GM19395 (cell line): ENCODE data around the gene CFAP100.

Experiments used
- ATAC-seq: cut with Tn5 transposase; IDR thresholded peaks from one replicate; pipeline ENCODE4 v1.9.1; 2021; ENCODE audit warnings: mild to moderate bottlenecking, moderate library complexity; ENCODE audit not compliant: unreplicated experiment

CFAP100 gene

DNA sequence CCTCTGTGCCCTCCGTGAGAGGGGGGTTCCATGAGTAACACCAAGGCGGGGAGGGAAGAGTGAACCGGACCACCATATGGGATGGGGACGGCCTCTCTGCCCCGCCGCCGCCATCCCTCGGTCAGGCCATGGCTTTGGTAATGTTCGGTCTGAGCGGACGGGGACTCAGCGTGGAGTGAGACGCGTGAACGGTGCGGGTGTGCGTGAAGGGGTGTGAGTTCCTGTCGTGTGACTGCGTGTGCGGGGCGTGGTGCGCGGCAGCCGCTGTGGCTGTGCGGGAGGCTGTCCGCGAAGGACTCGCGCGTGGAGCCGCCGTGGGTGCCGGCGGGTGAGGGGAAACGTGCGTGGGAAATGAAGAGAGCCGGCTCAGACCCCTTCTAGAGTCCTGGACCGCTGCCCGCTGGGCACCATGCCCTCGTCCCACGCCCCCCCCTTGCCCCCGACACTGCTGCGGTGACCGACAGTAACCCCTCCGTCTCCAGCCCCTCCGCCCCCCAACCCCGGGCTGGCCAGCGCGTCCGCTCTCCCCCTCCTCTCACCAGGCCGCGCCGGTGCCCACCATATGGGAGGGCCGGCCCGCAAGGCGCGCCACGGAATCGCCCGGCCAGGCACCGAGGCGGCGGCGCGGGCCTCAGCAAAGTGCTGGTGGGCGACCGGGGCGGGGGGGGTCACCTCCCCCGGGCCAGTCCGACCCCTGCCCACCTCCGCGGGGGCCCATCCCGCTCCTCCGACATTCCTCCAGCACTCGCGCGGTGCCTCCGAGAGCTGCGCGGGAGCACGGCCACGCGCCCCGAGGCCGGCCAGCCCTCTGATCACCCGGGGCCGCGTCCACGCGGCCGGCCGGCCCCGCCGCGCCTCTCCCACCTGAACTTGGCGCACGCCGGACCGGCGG is 38.1 kb upstream of the CFAP100 start:
- no peak for ATAC-seq

DNA sequence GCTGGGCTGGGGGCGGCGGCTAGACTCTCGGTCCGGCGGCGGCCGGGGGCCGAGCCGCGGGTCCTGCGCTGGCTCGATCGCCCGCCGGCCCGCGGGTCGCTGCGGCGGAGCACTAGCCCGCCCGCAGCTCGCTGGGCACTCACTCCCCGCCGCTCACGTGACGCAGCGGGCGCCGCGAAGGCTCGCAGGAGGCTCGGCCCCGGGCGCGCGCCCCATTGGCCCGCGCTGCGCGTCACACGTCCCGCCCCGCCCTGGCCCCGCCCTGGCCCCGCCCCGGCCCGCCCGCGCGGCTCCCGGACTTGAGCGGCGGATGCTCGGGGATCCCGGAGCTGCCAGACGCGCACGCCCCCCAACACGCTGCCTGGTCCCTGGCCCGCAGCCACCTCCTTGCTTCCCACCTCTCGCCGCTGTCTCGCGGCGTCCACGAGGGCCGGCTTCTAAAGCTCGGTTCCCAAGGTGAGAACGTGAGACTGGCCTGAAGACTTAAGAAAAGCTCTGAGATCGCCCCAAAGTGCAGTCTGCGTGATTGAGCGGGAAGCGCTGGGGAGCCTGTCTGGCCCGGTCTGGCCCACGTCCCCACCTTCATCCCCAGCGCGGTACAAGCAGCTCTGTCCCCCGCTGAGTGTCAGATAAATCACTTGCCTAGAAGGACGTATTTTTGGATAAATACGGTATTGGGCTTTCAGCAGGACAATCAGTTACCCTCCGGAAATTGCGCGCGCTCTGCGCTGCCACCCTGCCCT is 37.2 kb upstream of the CFAP100 start, which contains the start of gene KLF15:
Gene KLF15, minus strand, starts transcription at position 114 of the 743 bp plus-strand sequence. CDS start 4,486 bp downstream, outside the sequence.
- ATAC-seq: peak; percentile 83

DNA sequence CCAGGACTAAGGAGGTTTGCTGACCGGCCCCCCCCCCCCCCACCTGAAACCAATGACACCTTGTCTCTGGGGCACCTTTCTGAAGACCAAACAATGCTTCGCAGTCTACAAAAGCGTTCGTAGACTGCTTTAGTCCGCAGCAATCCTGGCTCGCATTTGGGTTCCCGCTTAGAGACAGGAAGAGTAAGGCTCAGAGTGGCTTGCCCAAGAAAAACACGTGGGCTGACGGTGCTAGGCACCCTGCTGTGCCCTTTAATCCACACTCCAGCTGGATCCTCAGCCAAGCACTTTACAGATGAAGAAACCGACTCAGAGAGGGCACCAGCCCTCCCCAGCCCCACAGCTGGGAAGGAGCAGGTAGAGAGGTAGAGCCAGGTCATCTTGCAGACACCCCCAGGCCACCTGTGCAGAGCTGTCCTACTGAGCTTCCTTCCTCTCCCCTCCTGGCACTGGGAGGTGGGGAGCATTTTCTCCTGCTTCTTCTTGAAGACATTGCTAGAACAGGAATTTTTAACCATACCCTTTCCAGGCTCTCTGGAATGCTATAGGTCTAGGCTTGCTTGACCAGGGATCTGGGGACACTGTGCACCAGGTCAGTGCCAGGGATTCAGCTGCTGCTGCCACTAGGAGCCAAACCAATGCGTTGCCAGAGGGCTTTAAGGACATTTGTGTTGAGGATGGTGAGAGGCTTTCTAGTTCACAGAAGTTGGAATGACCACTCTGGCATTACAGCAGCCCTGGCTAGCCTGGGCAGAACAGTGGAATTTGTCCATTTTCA is 36.5 kb upstream of the CFAP100 start:
- ATAC-seq: no peak

DNA sequence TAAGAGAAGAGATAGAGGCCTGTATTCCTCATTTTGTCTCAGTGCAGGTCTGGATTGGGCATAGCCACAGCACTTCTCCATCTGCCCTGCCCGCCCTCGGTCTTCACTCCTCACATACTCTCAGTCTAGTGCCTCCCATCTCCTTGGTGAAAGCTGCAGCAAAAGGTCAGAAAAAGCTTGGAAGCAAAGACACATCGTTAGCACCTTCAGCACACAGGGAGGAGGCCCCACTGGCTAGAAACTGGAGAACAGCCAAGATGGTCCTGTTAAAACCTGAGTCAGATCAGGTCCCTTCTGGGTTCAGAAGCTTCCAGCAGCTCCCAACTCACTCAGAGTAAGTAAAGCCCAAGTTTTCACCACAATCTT is 35.9 kb upstream of the CFAP100 start:
- no peak for ATAC-seq

DNA sequence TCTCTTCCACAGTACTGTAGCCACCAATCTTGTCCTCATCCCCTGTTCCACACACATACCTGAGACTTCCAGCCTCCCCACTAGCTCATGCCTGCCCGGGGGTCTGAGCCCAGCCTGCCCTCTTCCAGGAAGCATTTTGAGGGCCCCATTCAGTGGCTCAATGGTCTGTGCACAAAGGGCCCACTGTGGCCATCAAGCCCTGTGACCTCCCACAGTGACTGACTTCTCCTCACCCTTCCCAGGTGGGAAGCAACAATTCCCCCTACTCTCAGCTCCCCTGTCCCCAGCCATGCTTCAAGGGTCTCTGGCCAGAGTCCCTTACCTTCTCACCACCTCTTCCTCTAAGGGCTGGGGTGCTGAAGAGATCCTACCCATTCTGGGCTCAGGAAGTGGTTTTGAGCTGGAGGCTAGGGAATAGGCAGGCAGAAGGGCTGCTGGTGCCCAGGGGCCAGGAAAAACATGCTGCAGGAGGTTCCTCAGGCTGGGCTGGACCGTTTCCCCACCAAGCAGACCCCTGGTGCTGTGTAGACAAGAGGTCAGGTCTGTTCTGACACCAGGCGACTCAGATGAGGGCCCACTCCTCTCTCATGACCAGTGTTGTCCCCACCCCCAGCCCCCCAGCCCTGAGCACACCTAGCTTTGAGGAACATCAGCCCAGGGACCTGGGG is 34.5 kb upstream of the CFAP100 start:
- no peak for ATAC-seq

DNA sequence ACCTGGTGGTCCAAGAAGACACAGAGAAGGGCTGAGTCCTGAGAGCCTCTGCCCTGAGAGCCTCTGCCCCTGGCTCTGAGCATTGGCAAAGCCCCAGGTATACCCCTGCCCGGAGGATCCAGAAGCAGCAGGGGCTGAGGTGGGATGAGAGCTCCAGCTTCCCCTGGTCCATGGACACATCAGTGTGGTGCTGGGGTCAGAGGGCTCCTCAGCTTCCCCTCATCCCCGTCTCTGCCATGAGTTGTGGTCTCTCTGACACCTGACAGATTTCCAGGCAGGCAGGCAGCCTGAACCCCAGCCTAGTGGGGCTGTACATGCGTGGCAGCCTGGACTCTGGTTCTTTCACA is 34.0 kb upstream of the CFAP100 start:
- ATAC-seq: no peak

DNA sequence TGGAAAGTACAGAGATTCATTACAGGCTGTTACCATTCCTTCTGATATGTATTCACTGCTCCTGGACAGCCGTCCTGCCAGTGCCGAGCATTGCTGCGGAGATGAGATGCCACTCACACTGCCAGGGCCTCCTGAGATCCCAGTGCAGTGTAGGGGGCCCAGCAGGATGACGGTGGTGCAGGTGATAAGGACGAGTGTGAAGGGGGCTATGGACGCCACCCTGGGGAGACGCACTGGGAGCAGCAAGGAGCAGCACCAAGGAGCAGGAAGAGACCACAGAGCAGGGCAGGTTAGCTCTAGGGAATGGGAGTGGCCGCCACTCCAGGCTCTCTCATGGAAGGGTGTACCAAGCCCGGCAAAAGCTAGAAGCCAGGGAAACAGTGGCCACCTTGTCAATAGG is 33.5 kb upstream of the CFAP100 start:
- no peak for ATAC-seq

DNA sequence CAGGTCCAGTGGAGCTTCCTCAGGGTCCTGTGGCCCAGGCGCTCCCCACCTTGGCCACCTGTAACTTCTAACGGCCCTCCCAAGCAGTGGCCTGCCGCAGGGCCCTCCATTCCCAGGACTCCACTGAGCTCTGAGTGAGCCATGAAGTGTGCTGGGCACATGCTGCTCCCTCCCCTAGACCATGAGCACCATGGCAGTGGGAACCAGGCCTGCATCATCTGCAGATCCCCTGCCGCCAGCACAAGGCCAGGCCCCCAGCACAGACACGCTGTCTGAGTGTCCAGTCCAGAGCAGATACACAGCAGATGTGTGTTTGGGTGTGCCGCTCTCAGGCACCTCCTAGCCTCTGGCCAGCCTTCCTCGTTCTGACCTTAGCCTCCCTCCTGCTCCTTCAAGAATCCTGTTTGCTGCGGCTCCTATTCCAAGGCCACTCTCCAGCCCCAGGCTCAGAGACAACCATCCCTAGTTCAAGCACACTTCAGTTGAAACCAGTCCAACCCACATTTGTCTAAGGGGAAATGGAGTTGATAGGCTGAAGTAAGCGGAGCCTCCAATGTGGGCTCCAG is 30.5 kb upstream of the CFAP100 start:
- ATAC-seq: no peak

DNA sequence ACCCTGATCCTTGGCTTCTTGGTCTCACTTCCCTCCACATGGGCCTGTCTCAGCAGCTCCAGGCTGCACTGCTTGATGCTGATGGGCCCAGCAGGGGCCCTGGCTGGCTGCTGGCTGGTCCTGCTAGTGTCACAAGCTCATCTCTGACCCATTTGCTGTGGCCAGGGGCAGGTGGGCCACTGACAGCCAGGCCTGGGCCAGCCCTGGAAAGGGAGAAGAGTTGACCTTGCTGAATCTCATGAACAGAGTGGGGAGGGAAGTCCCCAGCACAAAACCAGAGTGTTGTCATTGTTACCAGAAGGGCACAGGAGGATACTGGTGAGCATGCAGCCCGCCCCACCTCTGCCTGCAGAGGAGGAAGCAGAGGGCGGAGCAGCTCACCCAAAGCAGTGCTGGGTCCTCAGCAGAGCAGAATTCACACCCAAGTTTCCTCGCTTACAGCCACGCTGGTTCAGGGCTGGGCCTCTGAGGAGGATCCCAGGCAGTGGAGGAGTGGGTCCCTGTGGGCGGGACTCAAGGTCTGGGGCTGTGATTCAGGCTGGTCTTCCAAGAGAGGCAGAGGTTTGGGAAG is 29.9 kb upstream of the CFAP100 start:
- no peak for ATAC-seq

DNA sequence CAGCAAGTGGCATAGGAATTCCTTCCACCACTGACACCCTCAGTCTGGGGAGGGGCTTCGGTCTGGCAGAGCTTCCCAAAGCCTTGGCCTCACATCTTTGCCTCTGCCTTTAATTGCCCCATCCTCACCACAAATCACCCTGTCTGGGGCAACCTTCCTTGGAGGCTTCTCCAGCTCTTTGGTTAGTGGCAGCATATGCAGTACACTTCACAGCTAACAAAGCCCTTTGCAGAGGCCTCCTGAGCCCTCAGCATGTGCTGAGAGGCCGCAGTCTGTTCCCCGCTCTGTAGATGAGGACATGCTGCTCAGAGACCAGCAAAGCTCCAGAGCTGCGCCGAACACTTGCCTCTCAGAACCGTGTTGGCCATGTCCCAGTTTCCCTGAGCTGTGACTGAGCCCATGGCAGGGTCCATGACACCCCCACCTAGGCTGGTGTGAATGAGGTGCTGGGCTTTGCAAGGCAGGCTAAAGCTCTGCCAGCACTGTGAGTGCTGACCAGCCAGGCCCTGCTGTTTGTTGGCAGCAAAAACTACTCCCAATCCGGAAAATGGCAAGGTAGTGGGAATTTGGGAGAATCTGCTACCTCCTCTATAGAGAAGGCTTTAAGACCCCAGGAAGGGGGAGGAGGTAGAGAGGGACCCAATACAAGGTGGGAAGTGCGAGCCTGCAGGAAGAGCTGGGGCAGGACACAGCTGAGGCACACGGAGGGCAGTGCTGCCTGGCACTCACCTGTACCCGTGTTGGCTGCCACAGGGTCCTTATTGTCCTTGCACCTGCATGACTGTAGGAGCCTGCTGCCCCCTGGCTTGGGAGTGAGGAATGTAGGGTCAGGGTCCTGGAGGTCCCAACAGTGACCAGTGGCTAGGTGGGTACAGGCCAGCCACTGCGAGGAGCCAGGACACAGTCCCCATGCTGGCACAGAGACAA is 29.1 kb upstream of the CFAP100 start:
- no peak for ATAC-seq

DNA sequence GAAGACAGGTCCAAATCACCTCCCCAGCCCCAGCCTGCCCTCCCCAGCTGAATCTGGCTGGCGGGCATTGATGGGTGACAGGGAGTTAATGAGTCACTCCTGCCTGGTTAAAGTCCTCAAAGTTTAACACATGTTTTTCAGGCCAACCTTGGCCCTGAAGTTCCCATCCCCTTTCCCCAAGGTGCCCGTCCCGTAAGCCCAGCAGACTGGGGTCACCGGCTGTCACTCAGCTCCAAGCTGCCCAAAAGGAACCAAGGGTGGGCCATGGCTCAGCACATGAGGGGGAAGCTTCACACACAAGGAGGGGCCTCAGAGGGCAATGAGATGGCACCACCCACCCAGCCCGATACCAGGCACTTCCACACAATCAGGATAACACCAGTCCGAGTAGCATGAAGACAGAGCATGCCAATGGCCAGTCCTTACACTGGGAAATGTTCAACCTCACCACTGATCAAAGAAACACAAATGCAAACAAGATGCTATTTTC is 27.3 kb upstream of the CFAP100 start:
- ATAC-seq: no peak

DNA sequence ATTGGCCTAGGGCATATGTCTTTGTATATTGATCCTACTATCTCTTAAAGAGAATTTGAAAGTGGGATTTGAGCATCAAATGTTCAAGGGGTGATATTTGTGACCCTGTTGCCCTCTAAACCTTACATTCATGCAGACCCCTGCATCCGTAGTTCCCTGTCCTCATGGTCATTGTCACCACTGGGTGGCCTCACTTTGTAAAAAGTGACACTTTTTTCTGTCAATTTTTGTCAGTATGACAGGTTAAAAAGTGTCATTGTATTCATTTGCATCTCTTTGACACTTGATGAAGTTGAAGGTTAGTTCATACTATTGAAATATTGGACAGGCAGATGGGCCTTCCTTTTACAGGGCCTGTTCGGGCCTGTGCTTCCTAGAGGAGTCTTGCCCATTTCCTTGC is 25.2 kb upstream of the CFAP100 start:
- no peak for ATAC-seq

DNA sequence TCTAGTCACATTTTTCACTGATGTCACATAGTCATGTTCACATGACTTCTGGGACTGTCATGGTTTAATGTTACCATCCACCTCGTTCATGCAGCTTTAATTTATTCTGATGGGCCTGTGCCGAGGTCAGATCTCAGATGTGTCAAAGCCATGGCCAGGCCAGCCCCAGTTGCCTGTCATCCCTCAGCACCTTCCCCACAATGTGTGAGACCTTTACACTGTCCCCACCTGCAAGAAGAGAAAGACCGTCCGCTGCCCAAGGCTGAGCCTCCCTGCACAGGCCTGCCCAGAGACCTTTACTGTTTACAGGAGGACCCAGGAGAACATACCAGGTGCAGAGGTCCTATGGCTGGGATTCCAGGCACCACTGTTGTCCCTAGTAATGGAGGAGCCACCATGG is 24.7 kb upstream of the CFAP100 start:
- no peak for ATAC-seq

DNA sequence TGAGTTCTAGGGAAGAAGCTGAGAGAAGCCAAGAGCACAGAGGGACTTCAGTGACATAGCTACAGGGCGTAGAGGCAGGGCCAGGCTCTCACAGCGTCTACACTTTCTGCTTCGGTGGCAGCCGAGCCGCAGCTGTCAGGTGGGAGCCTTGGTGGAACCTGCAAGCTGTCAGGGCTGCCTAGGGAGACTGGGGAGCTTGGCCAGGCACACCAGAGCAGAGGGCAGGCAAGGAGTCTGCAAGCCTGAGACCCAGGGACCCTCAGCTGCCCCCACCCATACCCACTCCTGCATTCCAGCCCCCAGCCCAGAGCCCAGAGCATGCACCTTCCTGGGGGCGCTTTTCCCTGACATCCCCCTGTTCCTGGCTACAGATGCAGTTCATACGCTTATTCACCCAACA is 24.1 kb upstream of the CFAP100 start:
- ATAC-seq: no peak

DNA sequence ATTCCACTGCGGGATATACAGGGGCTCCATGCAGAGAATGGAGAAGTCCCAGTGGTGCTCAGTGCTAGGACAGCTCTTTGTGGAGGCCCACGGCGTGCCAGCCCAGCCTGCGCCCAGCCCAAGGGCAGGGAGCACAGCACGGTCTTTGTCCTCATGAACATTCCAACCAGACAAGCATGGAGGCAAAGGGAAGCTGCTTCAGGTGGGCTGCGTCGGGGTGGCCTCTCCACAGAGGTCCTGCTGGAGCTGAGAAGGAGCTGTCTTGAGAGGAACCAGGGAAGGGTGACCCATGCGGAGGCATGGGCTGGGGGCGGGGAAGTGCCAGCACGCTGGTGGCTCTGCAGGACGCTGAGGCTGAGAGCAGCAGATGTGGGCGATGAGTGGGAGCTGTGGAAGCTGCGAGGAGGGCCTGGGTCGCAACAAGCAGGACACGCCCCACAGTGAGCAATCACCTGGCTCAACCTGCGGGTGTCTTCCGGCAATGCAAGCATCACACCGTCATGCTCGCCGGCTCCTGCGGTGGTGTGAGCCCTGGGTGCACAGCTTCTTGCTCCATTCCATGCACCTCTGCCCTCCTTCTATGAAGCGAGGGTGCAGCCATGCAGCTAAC is 23.5 kb upstream of the CFAP100 start:
- no peak for ATAC-seq

DNA sequence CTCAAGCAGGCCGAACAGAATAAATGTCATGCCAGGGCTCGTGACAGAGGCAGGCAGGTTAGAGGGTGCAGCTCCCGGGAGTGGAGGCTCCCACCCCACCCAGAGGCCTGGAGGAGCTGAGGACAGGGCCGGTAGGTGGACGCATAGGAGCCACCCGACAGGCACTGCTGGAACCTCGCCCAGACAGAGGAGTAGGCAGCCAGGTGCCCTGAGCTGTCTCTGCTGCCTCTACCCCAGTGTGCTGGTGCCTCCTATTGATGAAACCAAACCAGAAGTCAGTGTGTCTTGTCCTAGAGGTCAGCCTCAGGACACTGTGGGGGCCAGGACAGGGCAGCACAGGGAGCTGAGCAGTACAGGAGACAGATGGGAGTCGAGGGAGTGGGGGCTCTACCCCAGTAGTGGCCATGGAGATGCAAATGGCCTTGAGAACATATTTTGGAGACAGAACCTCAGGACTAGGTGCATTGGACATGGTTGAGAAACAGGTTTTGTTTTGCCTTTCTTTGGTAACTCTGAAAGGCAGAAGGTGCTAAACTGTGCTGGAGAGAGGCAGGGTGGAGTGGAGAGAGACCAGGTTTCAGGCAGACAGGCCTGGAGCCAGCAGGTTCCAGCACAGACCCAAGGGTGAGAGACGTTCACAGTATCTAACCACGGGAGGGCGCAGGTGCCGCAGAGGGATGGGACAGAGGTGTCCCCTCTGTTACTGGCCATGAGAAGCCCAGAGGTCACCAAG is 22.1 kb upstream of the CFAP100 start:
- ATAC-seq: no peak

DNA sequence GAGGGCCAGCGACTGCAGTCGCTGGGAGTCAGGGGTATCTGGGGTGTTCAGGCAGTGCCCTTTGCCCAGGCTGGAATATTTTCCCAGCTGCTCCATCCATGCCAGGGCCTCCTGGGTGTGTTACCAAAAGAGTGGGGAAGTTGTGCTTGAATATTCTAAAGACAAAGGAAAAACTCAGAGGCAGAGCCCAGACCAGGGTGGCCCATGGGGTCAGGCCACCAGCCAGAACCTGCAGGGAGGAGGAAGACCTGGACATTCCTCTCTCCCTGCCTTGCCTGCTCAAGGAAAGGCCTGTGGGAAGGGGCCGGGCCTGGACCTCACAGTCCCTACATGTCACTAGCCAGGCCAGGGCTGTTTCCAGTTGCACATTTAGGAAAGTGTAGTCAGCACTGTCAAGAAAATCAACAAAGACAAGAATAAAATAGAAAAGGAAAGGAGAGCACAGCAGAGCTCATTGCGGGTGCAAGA is 21.5 kb upstream of the CFAP100 start:
- ATAC-seq: no peak
